Spleen (tissue), 11 donors: ENCODE data around the gene KLHL6. TPM values are rescaled to one million over a fixed set of nuclear protein-coding genes. Genes with fewer than 3 reads are reported as not detected.
"Not testable (repeated sequence)": the region's sequence is repeated elsewhere in the genome, so short reads cannot be mapped to it uniquely, and the experiment has no call there.

Experiments used
- DNase-seq: peaks from one replicate; pipeline ENCODE4 v3.0.0-alpha.2; 2020
- H3K27ac ChIP-seq, 8 donors: fragments of 200-600 bp; sonication (generic) in 7 of 8; 1 replicate in 4 of 8; 2 replicates in 4 of 8; pipeline versions ENCODE4 v1.5.0 to v1.8.0; 2016 to 2021; ENCODE audit warnings: inconsistent platforms in 4 of 8, mild to moderate bottlenecking in 4 of 8, moderate library complexity in 1 of 8
- H3K27me3 ChIP-seq, 7 donors: fragments of 200-600 bp; sonication (generic) in 6 of 7; replicated peaks in 1 of 7; 1 replicate in 4 of 7; 2 replicates in 3 of 7; pipeline versions ENCODE4 v1.5.0 to v1.8.0; 2016 to 2021; ENCODE audit warnings: inconsistent platforms in 3 of 7, mild to moderate bottlenecking in 1 of 7
- H3K36me3 ChIP-seq, 6 donors: fragments of 200-600 bp; sonication (generic) in 5 of 6; 1 replicate in 4 of 6; 2 replicates in 2 of 6; pipeline versions ENCODE4 v1.5.0 to v1.8.0; 2016 to 2021; ENCODE audit warnings: inconsistent platforms in 2 of 6
- H3K4me1 ChIP-seq, 6 donors: fragments of 200-600 bp; sonication (generic) in 5 of 6; 1 replicate in 3 of 6; 2 replicates in 3 of 6; pipeline versions ENCODE4 v1.5.0 to v1.8.0; 2016 to 2021; ENCODE audit warnings: inconsistent platforms in 3 of 6
- H3K4me3 ChIP-seq, 8 donors: fragments of 200-600 bp; sonication (generic) in 7 of 8; 1 replicate in 4 of 8; 2 replicates in 4 of 8; pipeline versions ENCODE4 v1.5.0 to v1.8.0; 2016 to 2021; ENCODE audit warnings: inconsistent platforms in 4 of 8, mild to moderate bottlenecking in 4 of 8, moderate library complexity in 2 of 8
- H3K9me3 ChIP-seq, 8 donors: fragments of 200-600 bp; sonication (generic) in 7 of 8; 1 replicate in 4 of 8; 2 replicates in 4 of 8; pipeline versions ENCODE4 v1.5.0 to v1.8.0; 2016 to 2021; ENCODE audit warnings: inconsistent platforms in 4 of 8
- POLR2A ChIP-seq, 3 donors: fragments of 450-650 bp; IDR thresholded peaks; one replicate each; pipeline ENCODE4 v1.5.1; 2017; ENCODE audit warnings: antibody characterized with exemption in 3 of 3, mild to moderate bottlenecking in 1 of 3
- POLR2AphosphoS5 ChIP-seq, 3 donors: sonication (generic); formaldehyde crosslinking; IDR thresholded peaks; one replicate each; pipeline ENCODE4 v1.5.1; 2017; ENCODE audit warnings: antibody characterized with exemption in 3 of 3
- WGBS, 5 donors: extraction: QIAGEN DNeasy Blood & Tissue Kit in 3 of 5; methylation state at CpG; one replicate each; pipeline versions ENCODE4 v1.1.5 to v1.1.7; 2013 to 2018; 5-methylcytosine and 5-hydroxymethylcytosine counted together
- intact Hi-C: fragments of 100-400 bp; cut with DNase I; formaldehyde crosslinking; loops from one replicate; pipeline ENCODE4 v1.15.0; 2023; ENCODE audit warnings: low total_unique reads
- polyA plus RNA-seq, 3 donors: library from polyadenylated mRNA; stranded (reverse); fragments of 200-250 nt; gene quantifications; one replicate each; pipeline ENCODE4 v1.2.1, GENCODE V29; 2013
- total RNA-seq, 7 donors: library from RNA; depleted of rRNA in 3 of 7; stranded (reverse); fragments of >200 nt in 3 of 7; fragmentation: NEBNext Ultra II Directional in 4 of 7; extraction: Animal tissue kit (Norgen Biotek cat#: 25700) in 4 of 7; gene quantifications; one replicate each; pipeline versions ENCODE4 v1.1.0 to v1.2.1, GENCODE V29; 2016 to 2021
- TF ChIP-seq, protein P1 (sequence below), 11 experiments: fragments of 200-600 bp in 7 of 11; fragments of 450-650 bp in 4 of 11; sonication (generic) in 4 of 11; IDR thresholded peaks in 8 of 11; conservative IDR thresholded peaks in 3 of 11; 1 replicate in 7 of 11; 2 replicates in 4 of 11; pipeline versions ENCODE4 v1.4.0 to v1.8.0; 2016 to 2021; ENCODE audit warnings: antibody characterized with exemption in 11 of 11, inconsistent platforms in 4 of 11, mild to moderate bottlenecking in 1 of 11
- donor health status: healthy with polysubstance abuse.
- donor health status: DM: no; HTN: no; CAD: no; lungs with moderate emphysema.
- donor health status: DM: no; HTN: no; CAD: no.
- donor health status: Bipolar disorder and iron deficiency.
- donor health status: healthy.
- donor health status: DM: no; HTN: no; CAD: no.
- donor health status: DM: yes; HTN: yes; CAD: no.

KLHL6 gene
- total and polyA plus RNA-seq, 10 donors = 10.8 to 51.8 (median 33.0) TPM

DNA sequence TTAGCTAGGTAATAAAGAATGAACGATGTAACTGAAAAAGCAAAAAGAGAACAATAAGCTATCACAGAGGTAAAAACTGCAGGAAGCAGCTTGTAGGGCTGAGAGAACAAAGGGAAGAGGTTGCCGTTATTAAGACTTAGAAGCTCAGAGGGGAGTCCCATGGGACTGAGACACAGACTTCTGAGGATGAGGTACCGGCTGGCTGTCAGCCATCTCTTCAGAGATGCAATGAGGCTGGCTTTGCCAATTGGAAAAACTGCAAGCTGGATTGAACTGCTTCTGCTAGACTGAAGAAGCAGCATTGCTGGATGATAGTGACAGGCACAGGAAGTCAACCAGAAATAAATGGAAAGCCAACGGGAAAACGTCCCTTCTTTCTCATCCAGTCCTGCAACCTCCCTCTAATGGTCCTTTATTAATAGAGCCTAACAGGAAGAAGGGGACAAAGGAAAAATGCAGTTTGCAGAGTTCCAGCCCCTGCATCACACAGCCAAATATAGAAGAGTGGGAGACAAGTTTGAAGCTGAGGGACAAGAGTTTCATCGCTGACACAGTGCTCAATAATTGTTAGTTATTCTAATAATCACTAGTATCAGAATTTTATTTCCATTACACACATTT lies 21.1 kb upstream of the KLHL6 start:
- no peak overlapping the region for H3K27ac ChIP-seq
- H3K36me3 ChIP-seq = no peaks in the 10 kb centered on the region
- intact Hi-C loops = no loop called here
- no peak for DNase-seq
- WGBS, 5 donors = 24 to 38% (median 28%) methylated on average over 6 of the region's 6 CpGs
- H3K4me1 ChIP-seq = peaks cover 0 to 38% (median 7%) of the 10 kb centered on the region in 6 donors
- H3K27me3 ChIP-seq = peaks cover 0 to 45% (median 0%) of the 10 kb centered on the region in 7 donors
- H3K4me3 ChIP-seq = no peak overlapping the region
- no peaks in the 10 kb centered on the region for H3K9me3 ChIP-seq
- TF ChIP-seq POLR2A (IDR thresholded peaks at IDR 0.05) = no peak
- no peak for TF ChIP-seq POLR2AphosphoS5 (IDR thresholded peaks at IDR 0.05)
- TF ChIP-seq, protein P1, sequence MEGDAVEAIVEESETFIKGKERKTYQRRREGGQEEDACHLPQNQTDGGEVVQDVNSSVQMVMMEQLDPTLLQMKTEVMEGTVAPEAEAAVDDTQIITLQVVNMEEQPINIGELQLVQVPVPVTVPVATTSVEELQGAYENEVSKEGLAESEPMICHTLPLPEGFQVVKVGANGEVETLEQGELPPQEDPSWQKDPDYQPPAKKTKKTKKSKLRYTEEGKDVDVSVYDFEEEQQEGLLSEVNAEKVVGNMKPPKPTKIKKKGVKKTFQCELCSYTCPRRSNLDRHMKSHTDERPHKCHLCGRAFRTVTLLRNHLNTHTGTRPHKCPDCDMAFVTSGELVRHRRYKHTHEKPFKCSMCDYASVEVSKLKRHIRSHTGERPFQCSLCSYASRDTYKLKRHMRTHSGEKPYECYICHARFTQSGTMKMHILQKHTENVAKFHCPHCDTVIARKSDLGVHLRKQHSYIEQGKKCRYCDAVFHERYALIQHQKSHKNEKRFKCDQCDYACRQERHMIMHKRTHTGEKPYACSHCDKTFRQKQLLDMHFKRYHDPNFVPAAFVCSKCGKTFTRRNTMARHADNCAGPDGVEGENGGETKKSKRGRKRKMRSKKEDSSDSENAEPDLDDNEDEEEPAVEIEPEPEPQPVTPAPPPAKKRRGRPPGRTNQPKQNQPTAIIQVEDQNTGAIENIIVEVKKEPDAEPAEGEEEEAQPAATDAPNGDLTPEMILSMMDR (IDR thresholded peaks at IDR 0.05 in 8 of 11, conservative IDR thresholded peaks at IDR 0.05 in 3 of 11) = no peak

DNA sequence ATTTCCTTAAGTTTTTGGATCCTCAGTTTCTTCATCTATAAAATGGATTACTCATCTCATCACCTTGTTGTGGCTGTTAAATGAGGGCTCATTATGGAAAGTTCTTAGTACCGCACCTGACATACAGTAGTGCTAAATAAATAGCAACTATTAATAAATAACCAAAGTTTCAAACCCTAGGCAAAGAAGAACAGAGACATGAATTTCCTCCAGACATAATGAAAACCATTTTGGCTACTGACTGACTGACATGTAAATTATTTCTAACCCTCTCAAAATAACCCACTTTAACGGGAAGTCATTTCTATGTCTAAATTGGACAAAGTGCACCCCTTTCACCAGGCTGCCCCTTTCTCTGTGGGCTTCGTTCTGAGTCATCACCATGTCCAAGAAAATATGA lies 17.4 kb upstream of the KLHL6 start:
- H3K4me1 ChIP-seq = peaks cover 0 to 10% (median under 1%) of the 10 kb centered on the region in 6 donors
- TF ChIP-seq, protein P1 (IDR thresholded peaks at IDR 0.05 in 8 of 11, conservative IDR thresholded peaks at IDR 0.05 in 3 of 11) = no peak
- H3K4me3 ChIP-seq = no peak overlapping the region
- no peaks in the 10 kb centered on the region for H3K36me3 ChIP-seq
- no peak for DNase-seq
- peaks cover 0 to 42% (median 0%) of the 10 kb centered on the region in 7 donors for H3K27me3 ChIP-seq
- intact Hi-C loops = no loop called here
- no peaks in the 10 kb centered on the region for H3K9me3 ChIP-seq
- no peak overlapping the region for H3K27ac ChIP-seq
- 76 to 82% (median 80%) methylated on average over 3 of the region's 3 CpGs for WGBS, 5 donors

DNA sequence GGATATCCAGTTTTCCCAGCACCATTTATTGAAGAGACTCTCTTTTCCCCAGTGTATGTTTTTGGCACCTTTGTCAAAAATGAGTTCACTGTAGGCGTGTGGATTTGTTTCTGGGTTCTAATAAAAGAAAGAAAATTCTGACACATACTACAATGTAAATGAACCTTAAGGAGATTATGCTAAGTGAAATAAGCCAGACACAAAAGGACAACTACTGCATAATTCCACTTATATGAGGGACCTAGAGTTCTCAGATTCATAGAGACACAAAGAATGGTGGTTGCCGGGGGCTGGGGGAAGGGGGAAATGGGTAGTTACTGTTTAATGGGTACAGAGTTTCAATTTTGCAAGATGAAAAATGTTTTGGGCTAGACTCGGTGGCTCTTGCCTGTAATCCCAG lies 14.7 kb upstream of the KLHL6 start:
- 81 to 90% (median 83%) methylated on average over 3 of the region's 3 CpGs for WGBS, 5 donors

DNA sequence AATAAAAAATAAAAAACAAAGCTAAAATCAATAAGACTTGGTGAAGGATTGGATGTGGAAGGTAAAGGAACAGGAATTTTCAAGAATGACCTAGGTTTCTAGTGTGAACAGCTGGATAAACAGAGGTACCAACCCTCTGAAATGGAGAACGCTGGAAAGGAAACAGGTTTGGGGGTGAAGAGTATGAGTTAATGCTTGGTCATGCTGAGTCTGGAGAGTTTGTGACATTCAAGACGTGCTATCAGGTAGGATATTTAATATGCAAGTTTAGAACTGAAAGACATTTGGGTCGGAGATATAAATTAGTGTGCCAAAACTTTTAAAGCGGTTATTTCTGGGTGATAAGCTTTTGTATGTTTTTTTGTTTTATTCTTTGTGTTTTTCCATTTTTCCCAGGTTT lies 11.4 kb upstream of the KLHL6 start:
- intact Hi-C loops = no loop called here
- no peak overlapping the region for H3K4me3 ChIP-seq
- WGBS, 5 donors = 69 to 84% (median 79%) methylated on average over 4 of the region's 4 CpGs
- peaks cover 0 to 21% (median 10%) of the 10 kb centered on the region in 6 donors for H3K4me1 ChIP-seq
- DNase-seq = no peak
- H3K27me3 ChIP-seq = peaks cover 0 to 11% (median 0%) of the 10 kb centered on the region in 7 donors
- no peaks in the 10 kb centered on the region for H3K36me3 ChIP-seq
- H3K27ac ChIP-seq = no peak overlapping the region
- no peaks in the 10 kb centered on the region for H3K9me3 ChIP-seq
- TF ChIP-seq POLR2A (IDR thresholded peaks at IDR 0.05) (no peak), POLR2AphosphoS5 (IDR thresholded peaks at IDR 0.05) (no peak)
- TF ChIP-seq, protein P1 (IDR thresholded peaks at IDR 0.05 in 8 of 11, conservative IDR thresholded peaks at IDR 0.05 in 3 of 11) = no peak

More for the DNA sequence above, 14.7 kb upstream of the KLHL6 start:
- H3K9me3 ChIP-seq, DNase-seq, H3K36me3 ChIP-seq, H3K27ac ChIP-seq, H3K4me3 ChIP-seq, intact Hi-C loops, H3K4me1 ChIP-seq: not testable (repeated sequence)
- peaks cover 0 to 19% (median 0%) of the 10 kb centered on the region in 7 donors for H3K27me3 ChIP-seq
